Stomach smooth muscle (tissue), 2 donors: Measurements from ENCODE around the gene GNGT2.

ENCODE experiments used
- H3K27ac ChIP-seq: one replicate; pipeline ENCODE4 v1.7.0; 2013; ENCODE audit warnings: mild to moderate bottlenecking, low read length, inconsistent platforms
- H3K27me3 ChIP-seq, 2 donors: one replicate each; pipeline ENCODE4 v1.7.0; 2013; ENCODE audit warnings: low read length in 2 of 2; ENCODE audit not compliant: insufficient read depth in 2 of 2, control insufficient read depth in 1 of 2
- H3K36me3 ChIP-seq, 2 donors: one replicate each; pipeline ENCODE4 v1.7.0; 2013; ENCODE audit warnings: low read length in 2 of 2; ENCODE audit not compliant: control insufficient read depth in 2 of 2, insufficient read depth in 2 of 2
- H3K4me1 ChIP-seq: one replicate; pipeline ENCODE4 v1.7.0; 2013; ENCODE audit warnings: low read length; ENCODE audit not compliant: control insufficient read depth, insufficient read depth
- H3K4me3 ChIP-seq, 2 donors: one replicate each; pipeline ENCODE4 v1.7.0; 2013; ENCODE audit warnings: low read length in 2 of 2
- H3K9ac ChIP-seq, 2 donors: one replicate each; pipeline ENCODE4 v1.7.0; 2013; ENCODE audit warnings: low read length in 2 of 2, mild to moderate bottlenecking in 1 of 2
- H3K9me3 ChIP-seq, 2 donors: one replicate each; pipeline ENCODE4 v1.7.0; 2013; ENCODE audit warnings: low read length in 2 of 2; ENCODE audit not compliant: control insufficient read depth in 2 of 2
- donor health status: healthy.
- donor health status: Pancreatic carcinoma.

Gene GNGT2

GRCh38 chr17:49210158-49211029 lies at the start of gene GNGT2, which contains the start of gene ABI3:
Gene GNGT2, minus strand, starts transcription at chr17:49210574. Its CDS starts 3,152 bp downstream, at chr17:49207422.
Gene ABI3, plus strand, starts transcription at chr17:49210707. Its CDS starts 18 bp downstream, at chr17:49210725.
- peaks cover 3% of the 10 kb centered on the region for H3K4me1 ChIP-seq
- peak within 1 kb of the TSS; percentile 44 to 55 for H3K9ac ChIP-seq
- H3K36me3 ChIP-seq = no peaks in the 10 kb centered on the region
- no peaks in the 10 kb centered on the region for H3K9me3 ChIP-seq
- H3K27ac ChIP-seq = peak within 1 kb of the TSS; percentile 2
- H3K27me3 ChIP-seq = peaks cover 15 to 18% of the 10 kb centered on the region in 2 donors
- H3K4me3 ChIP-seq = peak within 1 kb of the TSS; percentile 31 to 59

GRCh38 chr17:49259663-49260010 lies 49.3 kb upstream of the GNGT2 start:
- Histone ChIP-seq H3K27me3 (peaks cover 0 to 2% of the 10 kb centered on the region in 2 donors), H3K36me3 (no peaks in the 10 kb centered on the region), H3K4me1 (peaks cover 9% of the 10 kb centered on the region), H3K9ac (peak overlapping the region; percentile 35 to 55), H3K27ac (no peak overlapping the region), H3K4me3 (peak overlapping the region; percentile 75 to 76), H3K9me3 (no peaks in the 10 kb centered on the region)

GRCh38 chr17:49258394-49258793 lies 48.0 kb upstream of the GNGT2 start:
- no peak overlapping the region for H3K9ac ChIP-seq
- H3K4me3 ChIP-seq = no peak overlapping the region
- peaks cover 0 to 2% of the 10 kb centered on the region in 2 donors for H3K27me3 ChIP-seq
- H3K36me3 ChIP-seq = no peaks in the 10 kb centered on the region
- peaks cover 9% of the 10 kb centered on the region for H3K4me1 ChIP-seq
- H3K27ac ChIP-seq = no peak overlapping the region
- no peaks in the 10 kb centered on the region for H3K9me3 ChIP-seq

- Histone ChIP-seq H3K9ac (no peak overlapping the region), H3K4me3 (no peak overlapping the region), H3K4me1 (peaks cover 3% of the 10 kb centered on the region), H3K36me3 (no peaks in the 10 kb centered on the region), H3K9me3 (no peaks in the 10 kb centered on the region), H3K27ac (no peak overlapping the region), H3K27me3 (no peaks in the 10 kb centered on the region)
Observed at GRCh38 chr17:49255125-49255524, 44.8 kb upstream of the GNGT2 start.

- H3K27me3 ChIP-seq = peaks cover 0 to 4% of the 10 kb centered on the region in 2 donors
- no peak overlapping the region for H3K27ac ChIP-seq
- H3K9me3 ChIP-seq = no peaks in the 10 kb centered on the region
- no peaks in the 10 kb centered on the region for H3K4me1 ChIP-seq
- H3K9ac ChIP-seq = no peak overlapping the region
- no peaks in the 10 kb centered on the region for H3K36me3 ChIP-seq
- H3K4me3 ChIP-seq = no peak overlapping the region
Observed at GRCh38 chr17:49254066-49254465, 43.7 kb upstream of the GNGT2 start.

- H3K9ac ChIP-seq = no peak overlapping the region
- no peak overlapping the region for H3K27ac ChIP-seq
- no peaks in the 10 kb centered on the region for H3K36me3 ChIP-seq
- no peak overlapping the region for H3K4me3 ChIP-seq
- H3K9me3 ChIP-seq = no peaks in the 10 kb centered on the region
- H3K4me1 ChIP-seq = no peaks in the 10 kb centered on the region
- peaks cover 4 to 7% of the 10 kb centered on the region in 2 donors for H3K27me3 ChIP-seq
Observed at GRCh38 chr17:49252148-49252695, 41.8 kb upstream of the GNGT2 start.

- H3K27ac ChIP-seq = no peak overlapping the region
- H3K9me3 ChIP-seq = no peaks in the 10 kb centered on the region
- peaks cover 4 to 7% of the 10 kb centered on the region in 2 donors for H3K27me3 ChIP-seq
- H3K4me1 ChIP-seq = no peaks in the 10 kb centered on the region
- H3K4me3 ChIP-seq = no peak overlapping the region
- H3K36me3 ChIP-seq = no peaks in the 10 kb centered on the region
- no peak overlapping the region for H3K9ac ChIP-seq
Observed at GRCh38 chr17:49249890-49250522, 39.6 kb upstream of the GNGT2 start.

- peaks cover 7 to 8% of the 10 kb centered on the region in 2 donors for H3K27me3 ChIP-seq
- no peak overlapping the region for H3K4me3 ChIP-seq
- no peak overlapping the region for H3K9ac ChIP-seq
- H3K9me3 ChIP-seq = no peaks in the 10 kb centered on the region
- no peak overlapping the region for H3K27ac ChIP-seq
- H3K36me3 ChIP-seq = no peaks in the 10 kb centered on the region
- H3K4me1 ChIP-seq = no peaks in the 10 kb centered on the region
Observed at GRCh38 chr17:49249292-49249794, 39.0 kb upstream of the GNGT2 start.

- Histone ChIP-seq H3K9ac (no peak overlapping the region), H3K27ac (no peak overlapping the region), H3K4me1 (no peaks in the 10 kb centered on the region), H3K4me3 (no peak overlapping the region), H3K36me3 (no peaks in the 10 kb centered on the region), H3K9me3 (no peaks in the 10 kb centered on the region), H3K27me3 (peaks cover 7 to 8% of the 10 kb centered on the region in 2 donors)
Observed at GRCh38 chr17:49247944-49248343, 37.6 kb upstream of the GNGT2 start.

- H3K4me3 ChIP-seq = no peak overlapping the region
- no peaks in the 10 kb centered on the region for H3K36me3 ChIP-seq
- H3K9me3 ChIP-seq = no peaks in the 10 kb centered on the region
- H3K4me1 ChIP-seq = no peaks in the 10 kb centered on the region
- no peak overlapping the region for H3K9ac ChIP-seq
- H3K27ac ChIP-seq = no peak overlapping the region
- peaks cover 7 to 8% of the 10 kb centered on the region in 2 donors for H3K27me3 ChIP-seq
Observed at GRCh38 chr17:49244839-49245238, 34.5 kb upstream of the GNGT2 start.
